Activated CD8-positive, alpha-beta memory T cell treated with anti-CD3 and anti-CD28 coated beads, Interleukin-2, amount 50 U/mL, for 24 hours (primary cell): Measurements from ENCODE around the gene ATP1B3.
"Not testable (repeated sequence)": the region's sequence is repeated elsewhere in the genome, so short reads cannot be mapped to it uniquely, and the experiment has no call there.

ENCODE experiments used
- DNase-seq: peaks from one replicate; pipeline ENCODE4 v3.0.0-alpha.2; 2020; ENCODE audit errors: extremely low read depth

The ATP1B3 gene

DNA sequence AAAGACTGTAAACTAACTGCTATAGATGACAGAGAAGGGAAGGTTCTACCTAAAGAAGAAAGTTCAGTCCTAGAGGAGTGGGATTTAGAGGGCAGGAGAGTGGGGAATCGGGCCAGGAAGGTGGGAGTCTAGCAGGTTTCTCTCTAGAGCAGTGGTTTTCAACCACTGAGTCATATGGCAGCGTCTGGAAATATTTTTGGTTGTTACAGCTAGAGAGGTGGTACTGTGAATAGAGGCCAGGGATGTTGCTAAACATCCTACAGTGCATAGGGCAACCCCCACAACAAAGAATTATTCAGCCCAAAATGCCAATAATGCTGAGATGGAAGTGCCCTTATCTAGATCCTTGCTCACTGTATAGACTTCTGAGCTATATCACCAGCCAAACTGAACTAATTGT is 28.7 kb downstream of the ATP1B3 start:
- DNase-seq, result no peak

DNA sequence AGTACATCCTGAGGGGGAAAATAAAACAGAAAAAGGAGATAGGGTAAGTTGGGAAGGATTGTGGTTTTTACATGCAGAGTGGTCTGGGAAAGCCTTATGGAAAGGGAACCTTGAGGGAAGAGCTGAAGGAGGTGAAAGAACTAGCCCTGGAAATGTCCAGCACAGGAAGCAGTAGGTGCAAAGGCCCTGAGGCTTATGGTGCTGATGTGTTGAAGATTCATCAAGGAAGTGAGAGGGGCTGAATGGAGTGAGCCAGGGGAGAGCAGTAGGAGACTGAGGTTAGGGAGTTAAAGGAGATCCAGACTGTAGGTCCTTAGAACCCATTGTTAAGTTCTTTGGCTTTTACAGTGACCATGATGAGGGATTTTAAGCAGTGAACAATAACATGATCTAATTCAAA is 33.0 kb downstream of the ATP1B3 start:
- DNase-seq, result no peak

DNA sequence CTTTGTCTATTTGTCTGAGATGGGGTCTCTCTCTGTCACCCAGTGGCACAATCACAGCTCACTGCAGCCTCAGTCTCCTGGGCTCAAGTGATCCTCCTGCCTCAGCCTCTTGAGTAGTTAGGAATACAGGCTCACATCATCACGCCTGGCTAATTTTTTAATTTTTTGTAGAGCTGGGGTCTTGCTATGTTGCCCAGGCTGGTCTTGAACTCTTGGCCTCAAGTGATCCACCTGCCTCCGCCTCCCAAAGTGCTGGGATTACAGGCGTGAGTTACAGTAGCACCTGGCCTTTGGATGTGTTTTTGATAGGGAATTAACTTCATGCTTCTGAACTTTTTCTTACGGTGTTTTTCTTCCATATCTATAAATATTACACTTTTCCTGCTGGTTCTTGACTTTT is 33.5 kb downstream of the ATP1B3 start:
- not testable (repeated sequence) for DNase-seq

DNA sequence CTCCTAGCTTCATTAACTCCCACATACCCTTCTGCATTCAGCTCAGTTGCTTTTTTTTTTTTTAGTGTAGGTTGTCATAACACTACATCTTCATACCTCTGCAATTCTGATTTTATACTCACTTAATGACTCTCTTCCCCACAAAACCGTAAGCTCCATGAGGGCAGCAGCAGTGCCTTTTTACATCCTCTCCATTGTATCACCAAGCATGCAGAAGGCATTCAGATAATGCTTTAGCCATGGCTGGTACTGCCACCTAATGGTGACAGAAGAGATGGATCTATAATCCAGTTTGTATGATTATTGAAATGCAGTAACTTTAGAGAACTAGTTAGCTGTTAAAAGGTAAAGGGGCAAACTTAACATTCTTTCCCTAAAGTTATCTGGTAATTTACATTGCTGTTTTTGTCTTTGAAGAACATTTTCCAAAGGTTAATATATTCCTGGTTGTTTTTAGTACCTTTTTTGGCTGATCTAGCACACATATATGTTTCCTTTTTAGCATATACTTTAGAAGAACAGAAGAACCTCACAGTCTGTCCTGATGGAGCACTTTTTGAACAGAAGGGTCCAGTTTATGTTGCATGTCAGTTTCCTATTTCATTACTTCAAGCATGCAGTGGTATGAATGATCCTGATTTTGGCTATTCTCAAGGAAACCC is 36.8 kb downstream of the ATP1B3 start:
- no peak for DNase-seq

DNA sequence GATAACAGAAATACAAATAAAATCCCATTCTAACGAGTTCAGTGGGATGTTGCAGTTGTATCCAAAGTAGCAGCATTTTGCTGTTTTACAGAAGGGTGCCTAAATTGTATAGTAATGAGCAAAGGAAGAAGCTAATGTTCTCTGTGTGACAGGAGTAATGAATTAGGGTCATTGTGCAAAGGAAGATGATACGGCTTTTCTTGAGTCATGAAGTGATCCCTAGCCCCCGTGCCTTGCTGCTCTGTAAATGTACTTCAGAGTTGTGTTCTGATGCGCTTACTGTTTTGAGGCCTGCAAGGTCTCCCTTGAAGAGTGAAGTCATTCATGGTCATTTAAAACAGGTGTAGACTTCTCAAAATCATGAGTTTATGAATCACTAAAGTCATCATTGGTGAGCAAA is 37.9 kb downstream of the ATP1B3 start:
- DNase-seq, result no peak

DNA sequence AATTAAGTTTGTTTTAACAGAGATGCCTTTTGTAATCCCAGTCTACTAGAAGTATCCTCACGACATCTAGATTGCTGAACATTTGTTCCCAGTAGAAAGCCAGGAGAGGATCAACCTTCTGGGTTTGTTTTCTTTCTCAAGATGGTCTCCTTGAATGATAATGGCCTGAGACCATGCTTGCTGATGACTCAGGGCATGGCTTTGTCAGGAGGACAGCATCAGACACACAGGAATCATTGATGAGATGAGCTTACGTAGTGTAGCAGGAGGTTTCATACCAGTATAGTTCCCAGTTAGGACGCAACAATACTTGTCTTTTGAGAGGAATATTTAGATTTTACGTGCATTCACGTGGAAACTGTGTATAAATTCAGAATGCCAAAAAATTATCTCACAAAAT is 38.6 kb downstream of the ATP1B3 start:
- no peak for DNase-seq

DNA sequence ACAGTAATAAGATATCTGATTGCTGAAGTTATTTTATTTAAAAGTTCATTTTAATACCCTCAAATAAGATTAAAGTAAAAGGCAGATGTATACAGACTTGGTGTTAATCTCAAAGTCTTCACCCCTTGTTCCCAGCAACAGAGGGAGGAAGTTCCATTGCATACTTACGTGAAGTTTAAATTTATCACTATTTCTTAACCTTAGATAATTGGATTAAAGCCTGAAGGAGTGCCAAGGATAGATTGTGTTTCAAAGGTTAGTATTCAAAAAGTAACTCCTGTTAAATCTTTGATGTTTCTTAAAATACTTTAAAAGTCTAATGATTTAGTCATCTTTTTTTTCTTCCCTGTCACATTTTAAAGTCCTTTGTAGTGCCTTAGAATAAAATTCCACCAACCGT is 39.3 kb downstream of the ATP1B3 start:
- DNase-seq, result no peak

DNA sequence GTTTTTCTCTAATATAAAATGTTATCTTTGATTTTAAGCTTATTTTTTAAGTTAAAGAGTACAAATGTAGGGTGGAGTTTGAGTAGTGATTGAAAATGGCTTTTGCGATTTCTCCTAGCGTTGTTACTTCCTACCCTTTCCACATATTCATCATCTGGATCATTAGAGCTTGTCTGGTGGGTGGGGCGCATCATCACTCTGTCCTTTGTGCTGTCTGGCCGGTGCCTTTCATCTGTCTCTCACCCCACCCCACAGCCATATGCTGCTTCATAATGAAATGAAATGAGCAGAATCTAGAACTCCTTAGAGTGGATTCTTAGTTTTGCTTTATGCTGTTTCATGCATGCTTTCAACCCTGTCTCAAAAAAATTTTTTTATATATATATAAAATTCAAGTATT is 44.3 kb downstream of the ATP1B3 start:
- DNase-seq, result no peak

DNA sequence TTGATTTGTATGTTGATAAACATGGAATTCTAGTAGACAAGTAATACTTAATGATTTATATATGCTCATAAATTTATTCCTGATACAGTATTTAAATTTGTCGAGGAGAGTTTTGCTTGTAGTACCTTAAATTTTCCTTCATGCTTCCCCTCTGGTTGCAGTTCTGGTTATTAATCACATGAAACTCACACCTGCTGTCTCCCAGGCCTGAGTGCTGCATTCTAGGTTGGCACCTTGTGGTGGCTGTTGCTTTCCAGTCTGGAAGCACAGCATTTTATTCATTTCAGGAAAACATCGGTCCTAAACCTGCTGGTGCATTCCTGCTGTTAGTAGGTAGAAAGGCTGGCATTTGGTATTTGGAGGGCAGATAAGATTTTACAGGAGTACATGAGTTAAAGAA is 44.9 kb downstream of the ATP1B3 start:
- DNase-seq, result no peak

DNA sequence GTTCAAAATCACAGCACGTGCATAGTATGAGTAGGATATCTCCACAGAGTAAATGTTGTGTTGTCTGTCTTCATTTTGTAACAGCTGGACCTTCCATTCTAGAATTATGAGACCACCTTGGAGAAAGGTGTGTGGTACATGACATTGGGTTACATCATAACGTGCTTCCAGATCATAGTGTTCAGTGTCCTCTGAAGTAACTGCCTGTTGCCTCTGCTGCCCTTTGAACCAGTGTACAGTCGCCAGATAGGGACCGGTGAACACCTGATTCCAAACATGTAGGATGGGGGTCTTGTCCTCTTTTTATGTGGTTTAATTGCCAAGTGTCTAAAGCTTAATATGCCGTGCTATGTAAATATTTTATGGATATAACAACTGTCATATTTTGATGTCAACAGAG is 49.2 kb downstream of the ATP1B3 start:
- not testable (repeated sequence) for DNase-seq

DNA sequence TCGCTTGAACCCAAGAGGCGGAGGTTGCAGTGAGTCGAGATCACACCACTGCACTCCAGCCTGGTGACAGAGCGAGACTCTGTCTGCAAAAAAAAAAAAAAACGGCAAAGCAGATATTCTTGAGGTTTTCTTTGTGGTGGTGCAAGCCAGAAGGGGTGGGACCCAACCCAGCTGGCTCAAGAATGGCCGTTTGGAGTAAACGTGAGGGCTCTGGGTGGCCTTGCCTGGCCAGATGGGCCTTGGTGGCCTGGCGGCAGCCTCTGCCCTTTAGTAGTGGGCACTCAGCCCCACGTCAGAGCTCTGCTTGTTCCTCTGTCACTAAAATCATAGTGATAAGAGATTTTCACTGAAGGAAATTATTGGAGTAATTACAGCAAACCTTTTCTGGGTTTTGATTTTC is 50.5 kb downstream of the ATP1B3 start:
- no peak for DNase-seq

DNA sequence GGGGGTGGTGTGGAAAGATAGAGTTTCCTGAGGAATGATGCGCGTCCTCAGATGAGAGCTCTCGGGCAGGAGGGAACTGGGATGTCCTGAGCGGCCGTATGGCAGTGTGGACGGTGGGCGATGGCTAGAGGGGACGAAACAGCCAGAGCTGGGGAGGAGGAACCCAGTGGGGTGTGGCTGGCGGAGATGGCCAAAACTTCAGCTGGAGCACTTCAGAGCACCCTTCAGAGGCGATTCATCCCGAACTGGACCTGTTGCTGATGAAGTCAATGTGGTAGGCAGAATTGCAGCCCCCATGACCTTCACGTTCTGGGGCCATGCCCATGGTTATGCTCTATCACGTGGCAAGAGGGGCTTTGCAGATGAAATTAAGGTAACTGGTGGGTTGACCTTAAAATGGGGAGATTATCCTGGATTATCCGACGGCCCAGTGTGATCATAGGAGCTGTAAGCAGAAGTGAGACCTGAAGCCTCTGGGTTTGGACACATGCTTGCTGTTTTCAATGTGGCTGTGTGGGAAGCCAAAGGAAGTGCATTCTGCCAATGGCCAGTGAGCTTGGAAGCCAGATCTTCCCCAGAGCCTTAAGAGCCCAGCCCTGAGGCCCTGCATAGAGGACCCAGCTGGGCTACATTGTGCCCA is 52.3 kb downstream of the ATP1B3 start:
- no peak for DNase-seq

DNA sequence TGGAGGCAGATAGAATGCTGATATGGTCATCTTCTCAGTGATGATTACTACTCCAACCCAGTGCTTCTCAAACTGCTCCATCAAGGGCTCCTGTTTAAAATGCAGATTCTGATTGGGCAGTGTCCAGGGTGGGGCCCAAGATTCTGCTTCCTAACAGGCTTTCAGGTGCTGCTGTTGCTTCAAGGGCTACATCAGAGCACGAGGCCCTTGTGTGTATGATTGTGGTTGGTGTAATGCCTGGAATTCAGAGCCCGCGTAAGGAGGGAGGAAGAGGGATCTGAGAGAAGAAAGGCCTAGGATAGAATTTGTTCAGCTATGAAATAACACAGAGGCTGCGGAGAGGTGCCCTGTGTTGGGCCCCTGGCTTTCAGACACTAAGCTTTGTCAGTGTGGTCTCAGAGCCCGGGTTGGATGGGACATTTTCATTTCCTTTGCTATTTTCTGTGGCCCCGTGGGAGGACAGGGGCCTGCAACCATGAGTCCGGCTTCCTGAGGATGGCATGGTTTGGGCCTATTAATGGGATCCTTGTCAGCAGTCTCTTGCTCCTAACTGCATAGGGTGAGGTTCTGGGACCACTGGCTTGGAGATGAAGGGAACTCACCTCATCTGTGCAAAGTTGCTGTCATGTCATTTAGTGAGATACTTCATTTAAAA is 53.0 kb downstream of the ATP1B3 start:
- no peak for DNase-seq

DNA sequence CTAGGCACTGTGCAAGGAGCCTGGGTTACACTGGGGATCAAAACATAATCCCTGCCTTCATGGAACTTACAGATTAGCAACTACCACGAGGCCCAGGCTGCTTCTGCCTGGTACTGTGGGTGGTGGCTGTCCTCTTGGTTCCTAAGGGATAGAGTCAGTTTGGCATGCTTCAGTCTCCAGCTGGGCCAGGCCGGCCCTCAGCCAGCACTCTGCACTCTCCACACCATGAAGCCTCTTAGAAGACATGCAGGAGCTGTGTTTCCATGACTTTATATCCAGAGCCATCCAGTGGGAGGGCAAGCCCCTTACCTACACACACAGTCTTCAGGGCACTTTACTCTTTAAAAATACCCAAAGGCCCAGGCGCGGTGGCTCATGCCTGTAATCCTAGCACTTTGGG is 54.4 kb downstream of the ATP1B3 start:
- DNase-seq, result no peak

DNA sequence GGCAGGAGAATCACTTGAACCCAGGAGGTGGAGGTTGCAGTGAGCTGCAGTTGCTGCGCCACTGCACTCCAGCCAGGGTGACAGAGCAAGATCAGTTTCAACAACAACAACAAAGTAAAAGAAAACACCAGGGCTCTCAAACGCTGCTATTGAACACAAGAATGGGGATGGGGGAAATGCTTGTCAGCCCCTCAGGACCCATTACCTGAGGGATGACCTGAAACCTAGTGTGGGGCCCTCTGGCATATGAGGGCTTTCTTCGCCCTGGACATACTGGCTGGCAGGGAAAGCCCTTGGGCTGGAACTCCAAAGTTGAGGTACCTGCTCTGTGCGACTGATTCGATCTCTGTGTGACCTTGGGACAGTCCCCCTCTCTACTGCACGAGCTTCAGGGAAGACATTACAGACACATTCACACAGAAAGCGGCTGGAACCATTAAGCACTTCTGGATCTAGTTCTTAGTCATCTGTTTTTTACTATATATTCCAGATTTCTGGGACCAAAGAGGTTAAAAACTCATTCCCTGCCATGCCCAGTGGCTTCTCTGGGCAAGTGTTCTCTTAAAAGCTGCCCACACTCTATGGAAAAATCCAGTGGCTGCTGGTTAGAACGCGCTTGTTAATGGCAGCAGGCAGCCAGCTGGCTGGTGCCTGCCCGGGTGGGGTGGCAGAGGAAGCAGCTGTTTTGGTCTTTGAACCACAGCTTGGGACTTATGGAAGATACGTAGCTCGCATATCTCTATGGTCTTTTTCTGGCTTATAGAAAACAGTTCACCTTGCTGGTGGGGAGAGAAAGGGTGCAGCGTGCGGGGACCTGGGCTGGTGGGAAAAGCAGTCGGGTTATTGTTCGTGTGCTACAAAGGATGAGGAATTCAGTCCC is 57.2 kb downstream of the ATP1B3 start:
- no peak for DNase-seq

DNA sequence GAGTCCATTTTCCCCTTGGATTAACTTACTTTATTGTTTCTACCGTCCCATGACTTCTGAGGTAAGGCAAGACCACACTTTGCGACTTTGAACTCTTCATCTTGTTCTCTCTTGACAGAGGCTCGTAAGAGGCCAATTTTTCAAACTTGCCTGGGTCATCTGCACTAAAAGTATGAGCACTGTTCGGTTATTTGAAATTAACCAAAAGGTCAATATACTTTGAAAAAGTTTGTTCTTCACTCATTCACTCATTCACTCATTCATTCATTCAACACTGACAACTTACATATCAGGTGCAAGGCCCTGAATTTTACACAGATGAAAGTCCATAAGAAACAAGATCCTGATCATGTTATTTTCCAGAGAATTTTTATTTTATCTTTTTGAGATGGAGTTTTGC is 57.9 kb downstream of the ATP1B3 start:
- DNase-seq, result no peak

DNA sequence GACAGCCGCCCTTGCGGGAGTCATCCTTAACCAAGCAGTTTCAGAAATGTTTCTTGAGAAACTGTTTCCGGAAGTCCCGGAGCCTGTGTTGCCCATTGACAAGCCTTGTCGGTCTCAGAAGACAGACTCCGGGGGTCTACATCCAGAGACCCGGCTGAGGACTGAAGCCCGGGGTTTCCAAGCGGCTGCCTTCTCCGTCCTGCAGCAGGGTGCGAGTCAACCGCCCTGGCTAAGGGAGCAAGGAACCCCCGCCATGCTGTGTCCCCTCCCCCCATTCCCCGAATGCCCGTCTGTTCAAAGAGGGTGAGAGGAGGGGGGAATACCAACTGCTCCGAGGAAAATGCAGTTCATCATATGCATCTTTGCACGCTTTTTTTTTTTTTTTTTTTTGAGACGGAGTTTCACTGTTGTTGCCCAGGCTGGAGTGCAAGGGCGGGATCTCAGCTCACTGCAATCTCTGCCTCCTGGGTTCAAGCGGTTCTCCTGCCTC is 61.6 kb downstream of the ATP1B3 start:
- no peak for DNase-seq

DNA sequence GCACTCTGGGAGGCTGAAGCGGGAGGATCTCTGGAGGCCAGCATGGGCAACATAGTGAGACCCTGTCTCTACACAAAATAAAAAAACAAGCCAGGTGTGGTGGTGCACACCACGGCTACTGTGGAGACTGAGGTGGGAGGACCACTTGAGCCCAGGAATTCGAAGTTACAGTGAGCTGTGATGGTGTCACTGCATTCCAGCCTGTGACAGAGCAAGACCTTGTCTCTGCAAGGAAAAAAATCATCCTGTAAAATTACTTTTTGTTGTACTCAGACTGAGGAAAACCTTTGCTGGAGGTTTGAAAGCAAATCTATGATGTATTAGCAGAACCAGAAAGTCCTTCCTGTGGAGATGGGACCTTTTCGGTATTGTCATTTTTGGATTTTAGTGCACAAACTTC is 63.3 kb downstream of the ATP1B3 start:
- no peak for DNase-seq

DNA sequence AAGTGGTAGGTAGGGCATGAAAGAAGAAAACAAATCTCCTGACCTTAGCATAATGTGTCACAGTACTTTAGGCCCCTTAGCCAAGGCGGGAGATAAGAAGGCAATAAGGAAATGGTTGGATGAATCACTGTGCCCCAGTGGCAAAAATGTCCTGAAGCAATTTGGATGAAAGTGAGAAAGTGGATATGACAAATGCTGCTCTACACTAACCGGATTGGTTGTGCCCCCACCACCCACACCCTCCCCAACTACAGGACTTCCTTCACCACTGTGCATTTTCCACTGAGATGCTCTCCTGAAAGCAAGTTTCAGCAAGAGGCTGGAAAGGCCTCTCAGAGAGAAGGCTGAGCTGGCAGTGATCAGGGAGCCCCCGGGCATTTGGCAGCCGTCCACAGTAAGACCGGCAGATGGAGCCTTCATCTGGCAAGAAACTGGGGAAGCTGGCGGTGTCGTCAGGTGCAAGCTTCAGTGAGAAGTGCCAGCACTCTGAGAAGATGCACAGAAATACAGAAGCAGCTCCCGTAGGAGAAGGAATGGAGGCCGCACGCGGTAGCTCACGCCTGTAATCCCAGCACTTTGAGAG is 63.8 kb downstream of the ATP1B3 start:
- peak; percentile 17 for DNase-seq

DNA sequence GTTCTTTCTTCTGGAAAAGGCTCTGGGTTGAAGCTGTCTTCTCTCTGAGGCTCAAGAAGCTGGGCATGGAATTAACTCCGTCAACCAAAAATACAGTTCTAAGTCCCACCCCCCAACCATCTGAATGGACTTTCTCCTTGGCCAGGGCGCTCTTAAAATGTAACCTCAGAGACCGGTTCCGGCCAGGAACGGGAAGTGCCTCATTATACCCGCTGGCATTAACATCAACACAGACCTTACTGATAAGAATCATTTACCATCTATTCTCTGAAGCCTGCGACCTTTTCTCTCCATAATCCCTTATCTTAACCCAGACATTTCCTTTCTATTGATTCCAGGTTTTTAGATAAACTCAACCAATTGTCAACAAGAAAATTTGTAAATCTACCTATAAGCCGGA is 64.7 kb downstream of the ATP1B3 start:
- no peak for DNase-seq

DNA sequence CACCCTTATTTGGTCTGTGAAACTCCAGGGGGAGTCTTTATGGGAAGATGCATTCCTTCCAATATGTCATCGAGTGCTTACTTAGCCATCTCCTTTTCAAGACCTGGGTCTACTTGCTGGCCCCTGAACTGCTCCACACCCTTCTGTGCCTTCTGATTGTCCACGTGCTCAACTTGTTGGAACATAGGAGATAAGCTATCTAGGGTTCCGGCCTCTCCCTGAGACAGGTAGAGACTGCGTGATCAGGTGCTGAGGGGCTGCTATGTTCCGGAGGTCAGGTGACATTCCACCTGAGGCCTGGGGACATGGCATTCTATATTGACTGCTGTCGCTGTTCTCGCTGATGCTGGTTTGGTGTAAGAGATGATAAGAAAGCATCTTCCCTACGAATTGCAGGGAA is 65.6 kb downstream of the ATP1B3 start:
- DNase-seq, result no peak
